ENCODE data around the gene FAM47E. TPM values are rescaled to one million over a fixed set of nuclear protein-coding genes. Genes with fewer than 3 reads are reported as not detected.
"Not testable (repeated sequence)": the region's sequence is repeated elsewhere in the genome, so short reads cannot be mapped to it uniquely, and the experiment has no call there.

FAM47E gene
- total RNA-seq, 2 experiments from 2014 or later: 0.17 TPM; not detected in 1

- CTCF ChIA-PET: interaction anchor here (1.4 kb wide), 1 partner anchor 18 kb away, joined by 3 read pairs; no protein-coding TSS in a partner anchor
- no peaks in the 10 kb centered on the region for H3K27me3 Mint-ChIP-seq
These were observed 16.9 kb upstream of the FAM47E start for GRCh38 chr4:76234679-76235044.

GRCh38 chr4:76235407-76235806 lies 16.1 kb upstream of the FAM47E start:
- H3K9me3 Mint-ChIP-seq: peaks cover 12% of the 10 kb centered on the region
- peaks cover 4% of the 10 kb centered on the region for H3K27me3 Mint-ChIP-seq
- H3K4me1 Mint-ChIP-seq: no peaks in the 10 kb centered on the region
- no peak overlapping the region for H3K4me3 Mint-ChIP-seq
- H3K27ac Mint-ChIP-seq: no peak overlapping the region
- DNase-seq: no peak
- CTCF ChIA-PET: interaction anchor here (0.7 to 1.4 kb wide), 2 partner anchors 17 to 23 kb away, joined by 3 read pairs; no protein-coding TSS in a partner anchor
- H3K36me3 Mint-ChIP-seq (ENCODE audit: low read depth): no peaks in the 10 kb centered on the region
- POLR2A ChIA-PET: no interaction called here

More at GRCh38 chr4:76234679-76235044, 16.9 kb upstream of the FAM47E start:
- no peak overlapping the region for H3K27ac Mint-ChIP-seq
- no peak for DNase-seq
- no peaks in the 10 kb centered on the region for H3K4me1 Mint-ChIP-seq
- H3K36me3 Mint-ChIP-seq (ENCODE audit: low read depth): no peaks in the 10 kb centered on the region
- POLR2A ChIA-PET: no interaction called here
- no peak overlapping the region for H3K4me3 Mint-ChIP-seq
- H3K9me3 Mint-ChIP-seq: peaks cover 8% of the 10 kb centered on the region

GRCh38 chr4:76235915-76236314 lies 15.6 kb upstream of the FAM47E start:
- Mint-ChIP-seq H3K36me3 (ENCODE audit: low read depth) (no peaks in the 10 kb centered on the region), H3K27me3 (peaks cover 9% of the 10 kb centered on the region), H3K4me3 (no peak overlapping the region), H3K27ac (no peak overlapping the region), H3K9me3 (peaks cover 16% of the 10 kb centered on the region), H3K4me1 (no peaks in the 10 kb centered on the region)
- no peak for DNase-seq
- POLR2A ChIA-PET: no interaction called here
- CTCF ChIA-PET: interaction anchor here (1.4 kb wide), 1 partner anchor 17 kb away, joined by 3 read pairs; no protein-coding TSS in a partner anchor

- H3K4me1 Mint-ChIP-seq: no peaks in the 10 kb centered on the region
- no peak overlapping the region for H3K27ac Mint-ChIP-seq
- H3K27me3 Mint-ChIP-seq: peaks cover 19% of the 10 kb centered on the region
- no peaks in the 10 kb centered on the region for H3K36me3 Mint-ChIP-seq (ENCODE audit: low read depth)
- peaks cover 16% of the 10 kb centered on the region for H3K9me3 Mint-ChIP-seq
- ChIA-PET CTCF (interaction anchor here (1.1 kb wide), 1 partner anchor 11 kb away, joined by 3 read pairs; no protein-coding TSS in a partner anchor), POLR2A (no interaction called here)
- no peak overlapping the region for H3K4me3 Mint-ChIP-seq
- DNase-seq: no peak
These were observed 13.3 kb upstream of the FAM47E start for GRCh38 chr4:76238236-76238635.

- Mint-ChIP-seq H3K27ac (no peak overlapping the region), H3K36me3 (ENCODE audit: low read depth) (no peaks in the 10 kb centered on the region), H3K4me3 (no peak overlapping the region), H3K4me1 (no peaks in the 10 kb centered on the region), H3K27me3 (peaks cover 21% of the 10 kb centered on the region), H3K9me3 (peaks cover 16% of the 10 kb centered on the region)
- POLR2A ChIA-PET: no interaction called here
- DNase-seq: no peak
- CTCF ChIA-PET: interaction anchor here (1.1 kb wide), 1 partner anchor 11 kb away, joined by 3 read pairs; no protein-coding TSS in a partner anchor
These were observed 12.8 kb upstream of the FAM47E start for GRCh38 chr4:76238701-76239100.

- H3K4me3 Mint-ChIP-seq: no peak overlapping the region
- H3K9me3 Mint-ChIP-seq: peaks cover 16% of the 10 kb centered on the region
- no peak for DNase-seq
- no peak overlapping the region for H3K27ac Mint-ChIP-seq
- H3K36me3 Mint-ChIP-seq (ENCODE audit: low read depth): no peaks in the 10 kb centered on the region
- CTCF ChIA-PET: interaction anchor here (0.8 kb wide), 1 partner anchor 49 kb away, joined by 3 read pairs; no protein-coding TSS in a partner anchor
- H3K4me1 Mint-ChIP-seq: no peaks in the 10 kb centered on the region
- POLR2A ChIA-PET: no interaction called here
- H3K27me3 Mint-ChIP-seq: peaks cover 27% of the 10 kb centered on the region
These were observed 11.3 kb upstream of the FAM47E start for GRCh38 chr4:76240236-76240635.

- H3K4me3 Mint-ChIP-seq; CTCF ChIA-PET; H3K4me1 Mint-ChIP-seq; H3K27ac Mint-ChIP-seq; DNase-seq; H3K36me3 Mint-ChIP-seq (ENCODE audit: low read depth); H3K9me3 Mint-ChIP-seq; POLR2A ChIA-PET: not testable (repeated sequence)
- peaks cover 48% of the 10 kb centered on the region for H3K27me3 Mint-ChIP-seq
These were observed 7.6 kb upstream of the FAM47E start for GRCh38 chr4:76243877-76244276.

- no peaks in the 10 kb centered on the region for H3K9me3 Mint-ChIP-seq
- H3K36me3 Mint-ChIP-seq (ENCODE audit: low read depth): no peaks in the 10 kb centered on the region
- peaks cover 2% of the 10 kb centered on the region for H3K4me1 Mint-ChIP-seq
- no peak overlapping the region for H3K27ac Mint-ChIP-seq
- no peak overlapping the region for H3K4me3 Mint-ChIP-seq
- no peak for DNase-seq
- H3K27me3 Mint-ChIP-seq: peaks cover 57% of the 10 kb centered on the region
- ChIA-PET POLR2A (no interaction called here), CTCF (interaction anchor here (1.1 kb wide), 1 partner anchor 9 kb away, joined by 3 read pairs; no protein-coding TSS in a partner anchor)
These were observed 5.5 kb upstream of the FAM47E start for GRCh38 chr4:76246025-76246424.

- H3K27me3 Mint-ChIP-seq: peaks cover 58% of the 10 kb centered on the region
- H3K9me3 Mint-ChIP-seq: no peaks in the 10 kb centered on the region
- no peak overlapping the region for H3K4me3 Mint-ChIP-seq
- H3K27ac Mint-ChIP-seq: no peak overlapping the region
- peaks cover 8% of the 10 kb centered on the region for H3K4me1 Mint-ChIP-seq
- no peak for DNase-seq
- ChIA-PET CTCF (no interaction called here), POLR2A (no interaction called here)
- no peaks in the 10 kb centered on the region for H3K36me3 Mint-ChIP-seq (ENCODE audit: low read depth)
These were observed 4.7 kb upstream of the FAM47E start for GRCh38 chr4:76246852-76247251.

GRCh38 chr4:76250962-76251361 lies 559 bp upstream of the FAM47E start:
- H3K27me3 Mint-ChIP-seq: peaks cover 70% of the 10 kb centered on the region
- no peak for DNase-seq
- H3K4me3 Mint-ChIP-seq: peak overlapping the region; percentile 52
- ChIA-PET POLR2A (no interaction called here), CTCF (interaction anchor here (0.5 to 1.3 kb wide), 3 partner anchors 11 to 137 kb away, joined by 3 read pairs; no protein-coding TSS in a partner anchor)
- H3K9me3 Mint-ChIP-seq: no peaks in the 10 kb centered on the region
- H3K36me3 Mint-ChIP-seq (ENCODE audit: low read depth): no peaks in the 10 kb centered on the region
- no peak overlapping the region for H3K27ac Mint-ChIP-seq
- peaks cover 8% of the 10 kb centered on the region for H3K4me1 Mint-ChIP-seq

GRCh38 chr4:76252271-76252653 lies 741 bp downstream of the FAM47E start:
- ChIA-PET CTCF (interaction anchor here (0.8 kb wide), 1 partner anchor 17 kb away, joined by 3 read pairs; no protein-coding TSS in a partner anchor), POLR2A (no interaction called here)
- H3K36me3 Mint-ChIP-seq (ENCODE audit: low read depth): no peaks in the 10 kb centered on the region
- H3K27me3 Mint-ChIP-seq: peaks cover 63% of the 10 kb centered on the region
- H3K4me1 Mint-ChIP-seq: peaks cover 8% of the 10 kb centered on the region
- no peaks in the 10 kb centered on the region for H3K9me3 Mint-ChIP-seq
- no peak overlapping the region for H3K27ac Mint-ChIP-seq
- no peak for DNase-seq
- no peak overlapping the region for H3K4me3 Mint-ChIP-seq

- Mint-ChIP-seq H3K36me3 (ENCODE audit: low read depth) (no peaks in the 10 kb centered on the region), H3K4me1 (peaks cover 8% of the 10 kb centered on the region), H3K27ac (no peak overlapping the region), H3K4me3 (no peak overlapping the region), H3K27me3 (peaks cover 58% of the 10 kb centered on the region), H3K9me3 (no peaks in the 10 kb centered on the region)
- CTCF ChIA-PET: interaction anchor here (0.6 to 2.7 kb wide), 4 partner anchors 17 to 1470 kb away, joined by 3 to 8 read pairs (median 4); no protein-coding TSS in a partner anchor
- POLR2A ChIA-PET: no interaction called here
- DNase-seq: no peak
These were observed 2.0 kb downstream of the FAM47E start for GRCh38 chr4:76253511-76253910.

GRCh38 chr4:76256032-76256431 lies 4.5 kb downstream of the FAM47E start:
- no peak for DNase-seq
- Mint-ChIP-seq H3K27me3 (peaks cover 42% of the 10 kb centered on the region), H3K4me1 (peaks cover 6% of the 10 kb centered on the region), H3K36me3 (ENCODE audit: low read depth) (no peaks in the 10 kb centered on the region), H3K4me3 (no peak overlapping the region), H3K9me3 (no peaks in the 10 kb centered on the region), H3K27ac (no peak overlapping the region)
- ChIA-PET POLR2A (no interaction called here), CTCF (no interaction called here)

- Mint-ChIP-seq H3K4me3 (no peak overlapping the region), H3K36me3 (ENCODE audit: low read depth) (no peaks in the 10 kb centered on the region), H3K9me3 (no peaks in the 10 kb centered on the region), H3K27me3 (peaks cover 41% of the 10 kb centered on the region), H3K4me1 (no peaks in the 10 kb centered on the region), H3K27ac (no peak overlapping the region)
- CTCF ChIA-PET: no interaction called here
- DNase-seq: no peak
- POLR2A ChIA-PET: no interaction called here
These were observed 5.4 kb downstream of the FAM47E start for GRCh38 chr4:76256968-76257367.

Measured in activated CD4-positive, alpha-beta T cell treated with anti-CD3 and anti-CD28 coated beads, Interleukin-2, amount 10 ng/mL, durations not matched to agents 7 days and 5 days (primary cell).